Putamen (tissue), 1 donor: ENCODE data around the gene FANCL.
"Not testable (repeated sequence)": the region's sequence is repeated elsewhere in the genome, so short reads cannot be mapped to it uniquely, and the experiment has no call there.

Experiments
- DNase-seq: peaks from one replicate; pipeline ENCODE4 v3.0.0-alpha.2; 2016; ENCODE audit warnings: low spot score

The FANCL gene

DNA sequence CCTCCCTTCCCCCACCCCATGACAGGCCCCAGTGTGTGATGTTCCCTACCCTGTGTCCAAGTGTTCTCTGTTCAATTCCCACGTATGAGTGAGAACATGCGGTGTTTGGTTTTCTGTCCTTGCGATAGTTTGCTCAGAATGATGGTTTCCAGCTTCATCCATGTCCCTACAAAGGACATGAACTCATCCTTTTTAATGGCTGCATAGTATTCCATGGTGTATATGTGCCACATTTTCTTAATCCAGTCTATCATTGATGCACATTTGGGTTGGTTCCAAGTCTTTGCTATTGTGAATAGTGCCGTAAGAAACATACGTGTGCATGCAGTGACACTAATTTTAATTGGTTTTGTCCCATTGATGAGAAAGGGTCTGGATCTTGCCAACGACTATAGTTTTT lies 95.4 kb downstream of the FANCL start:
- not testable (repeated sequence) for DNase-seq

DNA sequence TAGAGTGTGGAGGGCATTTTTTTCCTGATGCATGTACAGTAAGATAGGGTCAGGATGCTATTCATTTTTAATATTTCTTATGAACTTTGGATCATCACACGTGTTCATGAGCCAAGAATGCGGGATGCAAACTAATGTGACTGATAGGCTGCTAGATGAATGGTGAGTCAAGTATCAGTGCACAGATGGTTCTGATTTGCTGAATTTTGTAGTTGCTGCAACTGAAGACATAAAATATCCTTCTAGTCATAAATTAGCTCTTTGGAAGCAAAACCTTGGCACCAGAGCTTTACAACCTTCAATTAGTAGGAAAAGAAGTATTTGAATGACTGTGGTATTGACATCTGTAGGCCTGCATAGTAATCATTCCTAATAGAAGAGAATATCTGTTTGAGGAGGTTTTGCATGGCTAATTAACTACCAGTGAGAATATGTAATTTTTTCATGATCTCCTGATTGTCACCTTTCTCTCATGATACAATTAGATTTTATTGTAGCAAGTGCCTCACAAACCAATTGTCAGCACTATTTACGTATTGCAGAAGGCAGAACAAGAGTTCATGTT lies 100.5 kb downstream of the FANCL start:
- DNase-seq, result no peak

DNA sequence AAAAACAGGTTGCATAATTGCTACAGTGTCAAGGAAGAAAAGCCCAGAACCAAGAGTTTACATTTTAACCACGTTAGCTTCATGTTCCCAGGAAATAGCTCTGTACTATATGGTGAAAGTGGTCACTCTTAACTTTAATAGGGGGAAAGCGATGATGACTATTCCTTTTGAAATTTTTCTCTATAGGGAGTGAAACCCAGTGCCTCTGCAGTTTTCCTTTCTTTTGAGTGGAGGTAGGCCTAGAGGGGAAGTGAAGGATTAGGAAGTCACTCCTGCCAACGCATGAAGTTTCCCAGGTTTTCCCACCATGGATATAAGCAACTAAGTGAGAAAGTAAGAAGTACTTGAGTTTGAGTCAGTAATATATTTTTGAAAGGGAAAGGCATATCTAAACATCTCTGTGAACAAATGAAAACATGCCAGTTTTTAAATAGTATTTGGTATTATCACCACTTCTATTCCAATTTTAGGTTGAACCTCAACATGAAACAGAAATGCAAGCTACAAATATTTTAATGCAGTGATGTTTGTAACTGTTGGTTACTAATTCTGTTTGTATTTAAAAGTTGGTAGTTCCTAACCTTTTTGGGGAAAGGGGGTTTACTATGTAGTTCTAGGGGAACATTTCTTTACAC lies 102.6 kb downstream of the FANCL start:
- no peak for DNase-seq

DNA sequence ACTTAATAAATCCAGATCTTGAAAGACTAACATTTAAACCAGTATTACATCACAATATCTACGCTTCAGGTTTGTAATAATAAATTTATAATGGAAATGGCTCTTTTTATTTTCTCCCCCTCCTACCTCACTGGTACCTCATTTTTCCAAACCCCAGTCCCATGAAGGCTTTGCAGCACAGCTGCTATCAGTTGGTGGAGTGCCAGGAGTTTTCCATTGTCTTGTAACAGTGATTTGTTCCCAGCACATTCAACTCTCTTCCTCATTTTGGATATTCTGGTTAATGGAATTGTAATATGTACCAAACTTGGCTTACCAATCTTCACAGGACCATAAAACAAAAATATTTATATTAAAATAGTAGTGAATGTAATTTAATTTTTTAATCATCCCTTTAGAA lies 103.3 kb downstream of the FANCL start:
- peak; percentile 59 for DNase-seq

DNA sequence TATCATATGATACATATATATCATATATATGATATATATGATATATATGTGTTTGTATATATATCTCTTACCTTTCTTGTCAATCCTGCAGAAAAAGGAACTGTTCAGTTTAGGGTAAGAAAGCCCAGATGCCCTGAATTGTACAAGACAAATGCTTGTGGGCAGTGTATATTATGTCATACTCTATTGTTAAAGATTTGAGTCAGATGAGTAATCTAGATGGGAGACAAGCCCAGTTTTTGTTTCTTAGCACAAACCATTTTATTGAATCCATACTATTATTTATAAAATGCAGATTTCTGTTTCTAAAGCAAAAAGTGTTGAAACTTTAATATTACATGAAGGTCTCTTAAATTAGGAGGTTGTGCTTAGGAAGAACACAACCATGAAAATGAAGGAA lies 103.9 kb downstream of the FANCL start:
- DNase-seq, result no peak

DNA sequence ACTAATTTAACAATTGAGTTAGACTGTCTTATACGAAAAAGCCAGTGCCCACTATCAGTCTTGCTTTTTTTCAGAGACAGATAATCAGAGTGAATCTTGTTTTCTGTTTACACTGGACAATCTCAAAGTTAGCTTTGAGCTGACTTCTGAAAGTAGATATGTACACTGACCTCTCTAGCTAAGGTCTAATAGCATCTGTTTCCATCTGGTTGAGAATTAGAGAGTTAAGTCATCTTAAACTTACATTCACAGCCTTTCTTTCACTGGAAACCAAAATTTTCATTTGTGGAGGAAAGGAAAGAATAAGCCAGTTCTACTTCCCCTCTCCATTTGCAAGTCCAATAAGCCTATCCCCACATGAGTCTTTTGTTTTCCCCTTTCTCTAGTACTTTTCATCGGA lies 105.3 kb downstream of the FANCL start:
- DNase-seq, result no peak

DNA sequence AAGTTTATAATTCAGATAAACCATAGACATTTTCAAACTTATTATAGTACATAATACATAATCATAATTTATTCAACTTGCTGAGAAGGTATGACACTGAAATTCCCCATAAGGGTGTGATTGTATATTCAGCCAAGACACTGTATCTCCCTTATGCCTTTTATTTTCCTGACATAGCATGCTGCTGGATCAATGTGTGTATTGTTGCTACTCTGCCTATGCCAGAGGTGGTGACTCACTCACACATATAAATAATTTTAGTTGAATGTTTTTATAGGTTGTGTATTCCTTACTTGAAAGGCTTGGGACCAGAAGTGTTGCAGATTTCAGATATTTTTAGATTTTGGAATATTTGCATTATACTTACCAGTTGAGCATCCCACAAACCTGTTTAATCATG lies 107.7 kb downstream of the FANCL start:
- DNase-seq, result no peak

DNA sequence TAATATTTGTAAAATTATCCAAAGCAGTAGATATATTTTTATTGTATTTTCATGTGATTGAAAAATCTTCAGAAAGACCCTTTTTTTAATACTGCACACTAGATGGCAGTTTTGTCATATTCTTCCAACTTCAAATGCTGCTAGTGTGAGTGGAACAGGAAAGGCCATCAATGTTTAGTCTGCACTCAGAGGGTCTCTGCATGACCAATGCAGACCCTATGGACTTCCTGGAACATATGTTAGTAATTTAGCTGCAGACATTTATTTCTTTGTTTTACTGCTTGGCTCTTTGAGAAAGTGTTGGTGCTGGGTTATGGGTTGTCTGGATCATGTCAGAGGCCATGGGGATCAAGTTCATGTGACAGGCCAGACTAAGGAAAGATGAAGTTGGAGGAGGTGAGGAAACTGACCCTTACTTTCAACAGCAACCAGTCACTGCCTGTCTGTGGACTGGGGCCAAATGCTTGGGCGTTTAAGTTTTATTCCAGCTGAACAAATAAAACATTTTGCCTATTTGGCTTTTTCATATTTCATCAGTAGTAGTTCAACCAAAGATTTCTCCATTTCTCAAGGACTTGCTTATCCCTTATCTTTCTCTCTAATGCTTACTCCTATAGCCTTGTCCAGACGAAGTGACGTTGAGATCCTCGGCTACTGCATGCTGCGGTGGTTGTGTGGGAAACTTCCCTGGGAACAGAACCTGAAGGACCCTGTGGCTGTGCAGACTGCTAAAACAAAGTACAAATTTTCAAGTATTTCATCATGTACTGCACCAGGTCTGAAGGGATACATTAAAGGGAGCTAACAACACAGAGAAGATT lies 109.7 kb downstream of the FANCL start:
- peak; percentile 55 for DNase-seq

DNA sequence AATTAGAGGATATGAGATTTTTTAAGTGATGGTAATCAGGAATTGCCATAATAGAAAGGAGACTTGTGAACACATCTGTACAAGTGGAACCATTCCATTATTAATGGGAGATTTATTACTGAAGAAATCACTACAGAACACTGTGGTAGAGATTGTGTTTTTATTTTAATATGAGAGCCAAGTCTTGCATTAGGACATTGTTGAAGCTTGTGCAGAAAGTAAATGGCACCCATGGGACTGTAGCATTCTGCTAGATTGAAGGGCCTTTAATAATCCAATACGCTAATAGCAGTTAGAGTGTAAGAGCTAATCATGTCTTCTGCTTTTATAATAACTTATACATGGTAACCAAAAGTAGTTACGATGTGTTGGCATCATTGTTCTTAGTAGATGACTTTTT lies 110.9 kb downstream of the FANCL start:
- DNase-seq, result no peak

DNA sequence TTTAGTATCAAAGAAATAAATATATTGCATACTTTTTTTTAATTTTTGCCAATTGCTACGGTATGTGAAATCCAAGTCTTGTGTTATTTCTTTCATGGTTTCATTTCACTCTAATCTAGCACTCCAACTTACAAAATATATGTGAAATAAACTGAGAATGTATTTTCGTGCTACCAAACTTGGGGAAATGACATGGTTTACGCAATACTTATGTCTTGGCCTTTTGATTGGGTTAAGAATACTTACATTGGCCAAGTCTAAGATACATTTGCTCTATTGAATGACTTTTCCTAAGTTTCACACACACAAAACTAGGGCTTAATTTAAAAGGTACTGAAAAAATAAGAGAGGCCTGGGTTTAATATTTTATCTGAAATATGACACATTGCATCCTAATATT lies 114.0 kb downstream of the FANCL start:
- DNase-seq, result no peak

DNA sequence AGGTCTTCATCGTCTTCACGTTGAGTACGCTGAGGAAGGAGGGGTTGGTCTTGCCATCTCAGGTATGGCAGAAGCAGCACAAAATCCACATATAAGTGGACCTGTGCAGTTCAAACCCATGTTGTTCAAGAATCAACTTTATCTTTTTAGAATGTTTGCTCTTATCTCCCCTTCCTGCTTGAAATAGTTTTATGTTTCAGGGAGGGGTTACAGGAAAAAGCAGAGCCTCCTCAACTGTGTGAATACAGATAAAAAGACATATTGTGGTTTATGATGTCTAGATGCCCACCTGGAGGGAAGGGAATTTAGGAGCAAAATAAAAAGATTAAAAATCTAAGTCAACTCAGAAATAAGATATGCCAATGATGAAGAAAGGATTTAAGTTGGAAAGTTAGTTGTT lies 118.6 kb downstream of the FANCL start:
- DNase-seq, result no peak

DNA sequence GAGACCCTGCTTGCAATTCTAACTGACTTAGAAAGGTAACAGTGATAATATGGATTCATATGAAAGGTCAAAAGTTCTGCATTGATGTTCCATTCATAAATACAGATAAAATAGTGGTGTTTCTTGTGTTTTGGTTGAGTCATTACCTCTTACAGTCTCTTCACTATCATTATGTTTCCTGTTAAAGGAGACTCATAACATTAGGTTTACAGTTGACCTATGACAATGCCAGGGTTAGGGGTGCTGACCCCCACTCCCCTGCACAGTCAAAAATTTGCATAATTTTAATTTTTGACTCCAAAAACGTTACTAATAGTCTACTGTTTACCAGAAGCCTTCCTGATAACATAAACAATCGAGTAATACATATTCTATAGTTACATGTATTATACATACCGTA lies 119.1 kb downstream of the FANCL start:
- no peak for DNase-seq

DNA sequence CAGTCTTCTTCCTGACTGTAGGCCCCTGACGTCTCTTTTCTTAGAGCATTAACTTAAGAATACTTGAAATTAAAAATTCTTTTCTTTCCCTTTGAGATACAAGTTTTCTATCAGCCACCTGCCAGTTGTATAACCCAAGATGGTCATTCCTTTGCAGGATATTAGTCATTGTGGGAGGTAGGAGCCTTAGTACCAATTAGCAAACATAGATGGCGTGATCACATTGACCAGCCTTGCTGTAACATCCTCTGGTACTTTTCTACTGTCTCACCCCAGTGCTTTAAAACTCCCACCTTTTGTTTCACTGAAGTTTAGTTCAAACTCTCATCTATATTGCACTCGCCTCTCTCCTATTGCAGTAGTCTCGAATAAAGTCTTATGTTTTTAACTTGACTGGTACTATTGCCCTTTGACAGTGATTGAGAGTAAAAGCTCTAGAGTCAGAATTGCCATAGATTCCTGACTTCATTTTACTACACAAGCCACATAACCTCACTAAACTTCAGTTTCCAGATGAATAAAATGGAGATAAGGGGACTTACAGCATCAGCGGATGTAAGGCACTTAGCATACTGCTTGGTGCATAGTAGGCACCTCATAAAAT lies 120.4 kb downstream of the FANCL start:
- DNase-seq, result no peak

DNA sequence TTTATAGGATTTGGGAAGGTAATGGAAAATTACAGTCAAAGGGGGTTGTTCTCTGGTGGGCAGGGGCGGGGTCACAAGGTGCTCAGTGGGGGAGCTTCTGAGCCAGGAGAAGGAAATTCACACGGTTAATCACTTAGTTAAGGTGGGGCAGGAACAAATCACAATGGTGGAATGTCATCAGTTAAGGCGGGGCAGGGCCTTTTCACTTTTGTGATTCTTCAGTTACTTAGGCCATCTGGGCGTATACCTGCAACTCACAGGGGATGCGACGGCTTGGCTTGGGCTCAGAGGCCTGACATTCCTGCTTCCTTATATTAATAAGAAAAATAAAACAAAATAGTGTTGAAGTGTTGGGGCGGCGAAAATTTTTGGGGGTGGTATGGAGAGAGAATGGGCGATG lies 127.6 kb downstream of the FANCL start:
- not testable (repeated sequence) for DNase-seq

DNA sequence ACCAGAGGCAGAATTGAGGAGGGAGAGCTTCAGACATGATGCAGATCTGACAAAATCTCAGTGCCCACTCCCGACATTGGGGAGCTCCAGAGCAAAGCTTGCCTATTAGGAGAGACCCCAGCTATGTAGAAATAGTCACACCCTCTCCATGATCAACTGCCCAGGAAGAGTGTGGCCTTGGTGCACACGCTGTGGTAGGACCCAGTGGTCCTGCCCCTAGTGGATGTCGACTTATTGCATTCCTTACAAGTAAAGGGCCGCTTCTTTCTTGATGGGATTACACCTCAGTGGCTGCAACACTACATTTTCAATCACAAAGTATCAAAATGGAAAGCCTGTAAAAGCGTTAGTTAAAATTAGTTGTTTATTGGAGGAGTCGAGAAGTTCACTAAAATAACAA lies 130.4 kb downstream of the FANCL start:
- DNase-seq, result no peak

DNA sequence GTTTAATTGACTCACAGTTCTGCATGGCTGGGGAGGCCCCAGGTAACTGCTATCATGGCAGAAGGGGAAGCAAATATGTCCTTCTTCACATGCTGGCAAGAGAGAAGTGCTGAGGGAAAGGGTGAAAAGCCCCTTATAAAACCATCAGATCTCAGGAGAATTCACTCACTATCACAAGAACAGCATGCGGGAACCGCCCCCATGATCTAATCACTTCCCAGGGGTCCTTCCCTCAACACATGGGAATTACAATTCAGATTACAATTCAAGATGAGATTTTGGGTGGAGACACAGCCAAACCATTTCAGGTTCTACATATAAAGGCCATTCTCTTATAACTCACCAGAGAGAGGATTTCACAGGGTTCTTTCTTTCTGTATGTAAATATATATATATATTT lies 131.6 kb downstream of the FANCL start:
- no peak for DNase-seq
